ENCODE measurements around the gene CAB39.

DNA sequence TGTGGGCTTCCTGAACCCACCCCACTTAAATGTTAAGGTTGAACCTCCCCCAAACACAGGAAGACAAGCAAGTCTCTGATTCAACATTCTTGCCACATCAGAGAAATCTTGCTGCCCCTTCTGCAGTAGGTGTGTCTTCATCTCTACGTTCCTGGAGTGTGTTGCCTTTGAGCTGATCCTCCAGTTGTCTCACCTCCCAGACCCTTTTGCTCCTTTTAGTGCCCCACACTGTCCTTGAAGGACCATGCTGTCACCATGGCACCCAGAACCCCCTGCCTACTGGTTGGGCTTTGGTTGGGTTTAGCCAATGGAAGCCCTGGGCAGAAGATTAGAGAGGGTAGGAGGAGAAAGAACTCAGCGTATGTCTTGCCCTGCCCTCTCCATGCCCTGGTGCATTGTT, 10.7 kb downstream of the CAB39 start:
- TF ChIP-seq, protein P1, sequence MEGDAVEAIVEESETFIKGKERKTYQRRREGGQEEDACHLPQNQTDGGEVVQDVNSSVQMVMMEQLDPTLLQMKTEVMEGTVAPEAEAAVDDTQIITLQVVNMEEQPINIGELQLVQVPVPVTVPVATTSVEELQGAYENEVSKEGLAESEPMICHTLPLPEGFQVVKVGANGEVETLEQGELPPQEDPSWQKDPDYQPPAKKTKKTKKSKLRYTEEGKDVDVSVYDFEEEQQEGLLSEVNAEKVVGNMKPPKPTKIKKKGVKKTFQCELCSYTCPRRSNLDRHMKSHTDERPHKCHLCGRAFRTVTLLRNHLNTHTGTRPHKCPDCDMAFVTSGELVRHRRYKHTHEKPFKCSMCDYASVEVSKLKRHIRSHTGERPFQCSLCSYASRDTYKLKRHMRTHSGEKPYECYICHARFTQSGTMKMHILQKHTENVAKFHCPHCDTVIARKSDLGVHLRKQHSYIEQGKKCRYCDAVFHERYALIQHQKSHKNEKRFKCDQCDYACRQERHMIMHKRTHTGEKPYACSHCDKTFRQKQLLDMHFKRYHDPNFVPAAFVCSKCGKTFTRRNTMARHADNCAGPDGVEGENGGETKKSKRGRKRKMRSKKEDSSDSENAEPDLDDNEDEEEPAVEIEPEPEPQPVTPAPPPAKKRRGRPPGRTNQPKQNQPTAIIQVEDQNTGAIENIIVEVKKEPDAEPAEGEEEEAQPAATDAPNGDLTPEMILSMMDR (IDR thresholded peaks at IDR 0.05): no peak
- TF ChIP-seq POLR2AphosphoS5 (IDR thresholded peaks at IDR 0.05): no peak
- no peak for TF ChIP-seq POLR2A (IDR thresholded peaks at IDR 0.05; ENCODE audit: low read depth)
- TF ChIP-seq EP300 (IDR thresholded peaks at IDR 0.05): no peak
